HEK293 (cell line): ENCODE results near the gene CDC14B.

Experiments
- CTCF ChIA-PET: fragments of 350-600 bp; formaldehyde crosslinking; extraction: SDS; loops from one replicate; lab custom pipeline; 2021; ENCODE audit warnings: antibody characterized with exemption; lab: Yijun Ruan, JAX
- POLR2A ChIA-PET: fragments of 300-600 bp; formaldehyde crosslinking; extraction: SDS; loops from one replicate; lab custom pipeline; 2020; ENCODE audit warnings: antibody characterized with exemption, inconsistent platforms; lab: Yijun Ruan, JAX
- H3K27ac ChIP-seq: fragments of 200-500 bp; sonication (Bioruptor generic); 2 replicates; pipeline ENCODE4 v1.5.1; 2014; ENCODE audit warnings: low read depth, low read length, control low read depth, inconsistent platforms; ENCODE audit errors: extremely low read depth
- H3K36me3 ChIP-seq, 2 experiments: fragments of 200-500 bp in 1 of 2; sonication (Bioruptor generic) in 1 of 2; 1 replicate in 1 of 2; 2 replicates in 1 of 2; pipeline ENCODE4 v1.5.1; 2014 to 2017; ENCODE audit warnings: inconsistent platforms in 2 of 2, low read length in 2 of 2; ENCODE audit not compliant: control insufficient read depth in 2 of 2, insufficient read depth in 1 of 2
- H3K4me1 ChIP-seq: fragments of 200-500 bp; sonication (Bioruptor generic); 2 replicates; pipeline ENCODE4 v1.5.1; 2014; ENCODE audit warnings: mild to moderate bottlenecking, low read length, inconsistent platforms; ENCODE audit not compliant: control insufficient read depth, insufficient read depth
- H3K4me3 ChIP-seq: 2 replicates; pipeline ENCODE4 v1.5.1; 2011; ENCODE audit warnings: low read depth, mild to moderate bottlenecking, control low read depth, low read length, moderate library complexity
- H3K9me3 ChIP-seq: fragments of 200-500 bp; sonication (Bioruptor generic); 2 replicates; pipeline ENCODE4 v1.5.1; 2014; ENCODE audit warnings: low read depth, low read length, inconsistent platforms; ENCODE audit not compliant: control insufficient read depth, insufficient read depth
- FEZF1 ChIP-seq: fragments of 450-650 bp; formaldehyde crosslinking; IDR thresholded peaks from 2 replicates; pipeline ENCODE4 v1.5.1; 2016; ENCODE audit warnings: missing biosample characterization, missing genetic modification characterization
- ZEB2 ChIP-seq: fragments of 450-650 bp; formaldehyde crosslinking; IDR thresholded peaks from 2 replicates; pipeline ENCODE4 v1.5.1; 2016; ENCODE audit warnings: missing biosample characterization, missing genetic modification characterization
- ZFP69B ChIP-seq: fragments of 450-650 bp; formaldehyde crosslinking; IDR thresholded peaks from 2 replicates; pipeline ENCODE4 v1.5.1; 2016; ENCODE audit warnings: missing biosample characterization, missing genetic modification characterization
- ZNF121 ChIP-seq: fragments of 450-650 bp; formaldehyde crosslinking; IDR thresholded peaks from 2 replicates; pipeline ENCODE4 v1.5.1; 2016; ENCODE audit warnings: missing biosample characterization, missing genetic modification characterization
- ZNF19 ChIP-seq: fragments of 450-650 bp; formaldehyde crosslinking; IDR thresholded peaks from 2 replicates; pipeline ENCODE4; 2016; ENCODE audit warnings: missing biosample characterization, missing genetic modification characterization, low read depth
- ZNF2 ChIP-seq: fragments of 450-650 bp; formaldehyde crosslinking; IDR thresholded peaks from 2 replicates; pipeline ENCODE4 v1.5.1; 2016; ENCODE audit warnings: missing biosample characterization, missing genetic modification characterization
- ZNF239 ChIP-seq: fragments of 450-650 bp; formaldehyde crosslinking; IDR thresholded peaks from 2 replicates; pipeline ENCODE4 v1.5.1; 2016; ENCODE audit warnings: missing biosample characterization, missing genetic modification characterization
- ZNF266 ChIP-seq: fragments of 450-650 bp; formaldehyde crosslinking; IDR thresholded peaks from 2 replicates; pipeline ENCODE4 v1.5.1; 2016; ENCODE audit warnings: missing biosample characterization, missing genetic modification characterization, low read depth
- ZNF37A ChIP-seq: fragments of 450-650 bp; IDR thresholded peaks from 2 replicates; pipeline ENCODE4 v1.5.1; 2018; ENCODE audit warnings: missing biosample characterization, missing genetic modification characterization
- ZNF473 ChIP-seq: fragments of 450-650 bp; formaldehyde crosslinking; IDR thresholded peaks from 2 replicates; pipeline ENCODE4 v1.5.1; 2017; ENCODE audit warnings: missing biosample characterization, missing genetic modification characterization
- ZNF521 ChIP-seq: fragments of 450-650 bp; formaldehyde crosslinking; IDR thresholded peaks from 2 replicates; pipeline ENCODE4 v1.5.1; 2017; ENCODE audit warnings: missing biosample characterization, mild to moderate bottlenecking, missing genetic modification characterization
- ZNF610 ChIP-seq: fragments of 450-650 bp; formaldehyde crosslinking; IDR thresholded peaks from 2 replicates; pipeline ENCODE4 v1.5.1; 2016; ENCODE audit warnings: missing biosample characterization, missing genetic modification characterization, borderline replicate concordance
- ZNF621 ChIP-seq: fragments of 450-650 bp; formaldehyde crosslinking; IDR thresholded peaks from 2 replicates; pipeline ENCODE4 v1.5.1; 2017; ENCODE audit warnings: missing biosample characterization, missing genetic modification characterization
- ZNF658 ChIP-seq: fragments of 450-650 bp; formaldehyde crosslinking; IDR thresholded peaks from 2 replicates; pipeline ENCODE4; 2016; ENCODE audit warnings: missing biosample characterization, missing genetic modification characterization
- ZNF677 ChIP-seq: fragments of 450-650 bp; IDR thresholded peaks from 2 replicates; pipeline ENCODE4 v1.5.0; 2018; ENCODE audit warnings: missing biosample characterization, mild to moderate bottlenecking, missing genetic modification characterization, moderate library complexity
- ZNF76 ChIP-seq: fragments of 450-650 bp; formaldehyde crosslinking; IDR thresholded peaks from 2 replicates; pipeline ENCODE4; 2016; ENCODE audit warnings: low read depth, missing biosample characterization, missing genetic modification characterization, borderline replicate concordance
- ZSCAN30 ChIP-seq: fragments of 450-650 bp; IDR thresholded peaks from 2 replicates; pipeline ENCODE4 v1.5.1; 2018; ENCODE audit warnings: missing biosample characterization, mild to moderate bottlenecking, missing genetic modification characterization, moderate library complexity
- TF ChIP-seq, protein P1 (sequence below): fragments of 450-650 bp; IDR thresholded peaks from 2 replicates; pipeline ENCODE4 v1.5.1; 2018; ENCODE audit warnings: missing biosample characterization, missing genetic modification characterization
- TF ChIP-seq, protein P2 (sequence below): fragments of 450-650 bp; formaldehyde crosslinking; IDR thresholded peaks from 2 replicates; pipeline ENCODE4 v1.5.0; 2017; ENCODE audit warnings: missing biosample characterization, missing genetic modification characterization, borderline replicate concordance
- TF ChIP-seq, protein P3 (sequence below): fragments of 450-650 bp; formaldehyde crosslinking; IDR thresholded peaks from 2 replicates; pipeline ENCODE4 v1.5.1; 2016; ENCODE audit warnings: missing biosample characterization, missing genetic modification characterization
- TF ChIP-seq, protein P4 (sequence below): fragments of 450-650 bp; formaldehyde crosslinking; IDR thresholded peaks from 2 replicates; pipeline ENCODE4 v1.5.1; 2017; ENCODE audit warnings: missing biosample characterization, missing genetic modification characterization
- TF ChIP-seq, protein P5 (sequence below): fragments of 450-650 bp; formaldehyde crosslinking; IDR thresholded peaks from 2 replicates; pipeline ENCODE4 v1.5.1; 2016; ENCODE audit warnings: missing biosample characterization, missing genetic modification characterization
- TF ChIP-seq, protein P6 (sequence below): fragments of 450-650 bp; formaldehyde crosslinking; optimal IDR thresholded peaks from 2 replicates; pipeline ENCODE3; 2016; ENCODE audit warnings: missing biosample characterization, mild to moderate bottlenecking, missing genetic modification characterization

CDC14B gene

DNA sequence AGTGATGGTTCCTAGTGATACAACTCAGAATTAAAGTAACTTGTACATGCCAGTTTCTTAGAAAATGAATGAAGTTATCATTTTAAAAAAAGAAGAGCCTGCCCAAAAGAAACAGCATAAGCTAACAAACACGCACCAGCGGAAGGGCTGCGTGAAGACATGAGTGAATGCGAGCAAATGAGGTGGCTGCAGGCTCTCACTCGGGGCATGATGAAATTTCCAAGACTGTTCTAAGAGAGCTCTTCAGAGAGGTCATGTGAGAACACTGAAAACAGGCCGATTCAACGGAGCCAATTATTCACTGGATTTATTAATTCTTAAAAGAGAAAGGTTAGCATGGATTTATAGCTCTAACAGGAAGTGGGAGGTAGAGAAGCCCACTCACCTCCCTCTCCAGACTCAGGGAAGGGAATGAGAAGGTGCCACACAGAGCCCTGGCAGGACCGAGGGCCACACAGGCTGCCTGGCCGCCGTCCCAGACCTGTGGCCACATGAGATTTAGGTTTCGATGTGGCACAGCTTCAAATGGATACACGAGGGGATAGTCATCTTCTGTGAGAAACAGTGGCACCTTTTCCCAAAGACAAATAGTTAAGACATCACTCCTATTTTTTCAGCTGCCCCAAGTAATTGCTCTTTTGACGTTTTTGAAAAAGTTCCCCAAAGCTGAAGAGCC lies 114.2 kb downstream of the CDC14B start:
- Histone ChIP-seq H3K9me3 (no peaks in the 10 kb centered on the region), H3K27ac (no peak overlapping the region), H3K4me1 (no peaks in the 10 kb centered on the region), H3K4me3 (no peak overlapping the region), H3K36me3 (peaks cover 0 to 16% of the 10 kb centered on the region in 2 experiments; a peak in 1 of 3 replicates)
- POLR2A ChIA-PET: no interaction called here
- TF ChIP-seq FEZF1 (tag by site-specific recombination) (no peak), ZSCAN30 (tag by site-specific recombination) (no peak), ZNF37A (tag by site-specific recombination) (no peak), ZEB2 (tag by site-specific recombination) (no peak), ZNF2 (tag by site-specific recombination) (no peak), ZNF239 (tag by site-specific recombination) (no peak)
- TF ChIP-seq, protein P1, sequence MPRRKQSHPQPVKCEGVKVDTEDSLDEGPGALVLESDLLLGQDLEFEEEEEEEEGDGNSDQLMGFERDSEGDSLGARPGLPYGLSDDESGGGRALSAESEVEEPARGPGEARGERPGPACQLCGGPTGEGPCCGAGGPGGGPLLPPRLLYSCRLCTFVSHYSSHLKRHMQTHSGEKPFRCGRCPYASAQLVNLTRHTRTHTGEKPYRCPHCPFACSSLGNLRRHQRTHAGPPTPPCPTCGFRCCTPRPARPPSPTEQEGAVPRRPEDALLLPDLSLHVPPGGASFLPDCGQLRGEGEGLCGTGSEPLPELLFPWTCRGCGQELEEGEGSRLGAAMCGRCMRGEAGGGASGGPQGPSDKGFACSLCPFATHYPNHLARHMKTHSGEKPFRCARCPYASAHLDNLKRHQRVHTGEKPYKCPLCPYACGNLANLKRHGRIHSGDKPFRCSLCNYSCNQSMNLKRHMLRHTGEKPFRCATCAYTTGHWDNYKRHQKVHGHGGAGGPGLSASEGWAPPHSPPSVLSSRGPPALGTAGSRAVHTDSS (tag by site-specific recombination): no peak
- TF ChIP-seq, protein P2, sequence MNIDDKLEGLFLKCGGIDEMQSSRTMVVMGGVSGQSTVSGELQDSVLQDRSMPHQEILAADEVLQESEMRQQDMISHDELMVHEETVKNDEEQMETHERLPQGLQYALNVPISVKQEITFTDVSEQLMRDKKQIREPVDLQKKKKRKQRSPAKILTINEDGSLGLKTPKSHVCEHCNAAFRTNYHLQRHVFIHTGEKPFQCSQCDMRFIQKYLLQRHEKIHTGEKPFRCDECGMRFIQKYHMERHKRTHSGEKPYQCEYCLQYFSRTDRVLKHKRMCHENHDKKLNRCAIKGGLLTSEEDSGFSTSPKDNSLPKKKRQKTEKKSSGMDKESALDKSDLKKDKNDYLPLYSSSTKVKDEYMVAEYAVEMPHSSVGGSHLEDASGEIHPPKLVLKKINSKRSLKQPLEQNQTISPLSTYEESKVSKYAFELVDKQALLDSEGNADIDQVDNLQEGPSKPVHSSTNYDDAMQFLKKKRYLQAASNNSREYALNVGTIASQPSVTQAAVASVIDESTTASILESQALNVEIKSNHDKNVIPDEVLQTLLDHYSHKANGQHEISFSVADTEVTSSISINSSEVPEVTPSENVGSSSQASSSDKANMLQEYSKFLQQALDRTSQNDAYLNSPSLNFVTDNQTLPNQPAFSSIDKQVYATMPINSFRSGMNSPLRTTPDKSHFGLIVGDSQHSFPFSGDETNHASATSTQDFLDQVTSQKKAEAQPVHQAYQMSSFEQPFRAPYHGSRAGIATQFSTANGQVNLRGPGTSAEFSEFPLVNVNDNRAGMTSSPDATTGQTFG (tag by site-specific recombination): no peak
- TF ChIP-seq, protein P3, sequence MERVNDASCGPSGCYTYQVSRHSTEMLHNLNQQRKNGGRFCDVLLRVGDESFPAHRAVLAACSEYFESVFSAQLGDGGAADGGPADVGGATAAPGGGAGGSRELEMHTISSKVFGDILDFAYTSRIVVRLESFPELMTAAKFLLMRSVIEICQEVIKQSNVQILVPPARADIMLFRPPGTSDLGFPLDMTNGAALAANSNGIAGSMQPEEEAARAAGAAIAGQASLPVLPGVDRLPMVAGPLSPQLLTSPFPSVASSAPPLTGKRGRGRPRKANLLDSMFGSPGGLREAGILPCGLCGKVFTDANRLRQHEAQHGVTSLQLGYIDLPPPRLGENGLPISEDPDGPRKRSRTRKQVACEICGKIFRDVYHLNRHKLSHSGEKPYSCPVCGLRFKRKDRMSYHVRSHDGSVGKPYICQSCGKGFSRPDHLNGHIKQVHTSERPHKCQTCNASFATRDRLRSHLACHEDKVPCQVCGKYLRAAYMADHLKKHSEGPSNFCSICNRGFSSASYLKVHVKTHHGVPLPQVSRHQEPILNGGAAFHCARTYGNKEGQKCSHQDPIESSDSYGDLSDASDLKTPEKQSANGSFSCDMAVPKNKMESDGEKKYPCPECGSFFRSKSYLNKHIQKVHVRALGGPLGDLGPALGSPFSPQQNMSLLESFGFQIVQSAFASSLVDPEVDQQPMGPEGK (tag by site-specific recombination): no peak
- CTCF ChIA-PET: no interaction called here

DNA sequence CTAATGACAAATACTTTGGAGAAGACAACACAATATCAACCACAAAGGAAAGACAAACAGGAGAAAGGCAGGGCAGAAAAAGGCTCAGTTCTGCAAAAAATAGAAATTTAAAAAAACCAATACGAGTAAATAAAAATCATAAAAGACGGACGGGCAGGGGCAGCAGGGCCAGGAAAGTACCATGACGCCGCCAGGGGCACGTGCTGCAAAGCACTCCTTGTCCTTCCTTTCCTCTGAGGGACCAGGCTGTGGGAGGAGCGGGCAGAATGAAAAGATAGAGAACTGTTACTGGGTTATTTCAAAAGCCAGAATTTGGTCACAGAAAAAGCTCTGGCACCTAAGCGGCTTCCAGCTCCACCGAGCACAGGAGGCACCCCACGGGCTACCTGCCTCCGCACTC lies 115.7 kb downstream of the CDC14B start:
- ChIA-PET POLR2A (no interaction called here), CTCF (no interaction called here)
- Histone ChIP-seq H3K27ac (no peak overlapping the region), H3K36me3 (peaks cover 0 to 10% of the 10 kb centered on the region in 2 experiments; a peak in 1 of 3 replicates), H3K4me1 (no peaks in the 10 kb centered on the region), H3K4me3 (no peak overlapping the region), H3K9me3 (no peaks in the 10 kb centered on the region)
- TF ChIP-seq ZNF121 (tag by site-specific recombination) (no peak), ZNF19 (tag by site-specific recombination) (no peak), ZNF76 (tag by site-specific recombination) (no peak), ZFP69B (tag by site-specific recombination) (no peak), ZNF266 (no peak), ZNF677 (tag by site-specific recombination) (no peak), ZNF610 (tag by site-specific recombination) (no peak), ZSCAN30 (tag by site-specific recombination) (no peak), ZNF521 (no peak), ZNF473 (tag by site-specific recombination) (no peak), ZNF621 (tag by site-specific recombination) (no peak), ZNF658 (tag by site-specific recombination) (no peak)
- TF ChIP-seq, protein P4, sequence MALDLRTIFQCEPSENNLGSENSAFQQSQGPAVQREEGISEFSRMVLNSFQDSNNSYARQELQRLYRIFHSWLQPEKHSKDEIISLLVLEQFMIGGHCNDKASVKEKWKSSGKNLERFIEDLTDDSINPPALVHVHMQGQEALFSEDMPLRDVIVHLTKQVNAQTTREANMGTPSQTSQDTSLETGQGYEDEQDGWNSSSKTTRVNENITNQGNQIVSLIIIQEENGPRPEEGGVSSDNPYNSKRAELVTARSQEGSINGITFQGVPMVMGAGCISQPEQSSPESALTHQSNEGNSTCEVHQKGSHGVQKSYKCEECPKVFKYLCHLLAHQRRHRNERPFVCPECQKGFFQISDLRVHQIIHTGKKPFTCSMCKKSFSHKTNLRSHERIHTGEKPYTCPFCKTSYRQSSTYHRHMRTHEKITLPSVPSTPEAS: no peak
- TF ChIP-seq, protein P5, sequence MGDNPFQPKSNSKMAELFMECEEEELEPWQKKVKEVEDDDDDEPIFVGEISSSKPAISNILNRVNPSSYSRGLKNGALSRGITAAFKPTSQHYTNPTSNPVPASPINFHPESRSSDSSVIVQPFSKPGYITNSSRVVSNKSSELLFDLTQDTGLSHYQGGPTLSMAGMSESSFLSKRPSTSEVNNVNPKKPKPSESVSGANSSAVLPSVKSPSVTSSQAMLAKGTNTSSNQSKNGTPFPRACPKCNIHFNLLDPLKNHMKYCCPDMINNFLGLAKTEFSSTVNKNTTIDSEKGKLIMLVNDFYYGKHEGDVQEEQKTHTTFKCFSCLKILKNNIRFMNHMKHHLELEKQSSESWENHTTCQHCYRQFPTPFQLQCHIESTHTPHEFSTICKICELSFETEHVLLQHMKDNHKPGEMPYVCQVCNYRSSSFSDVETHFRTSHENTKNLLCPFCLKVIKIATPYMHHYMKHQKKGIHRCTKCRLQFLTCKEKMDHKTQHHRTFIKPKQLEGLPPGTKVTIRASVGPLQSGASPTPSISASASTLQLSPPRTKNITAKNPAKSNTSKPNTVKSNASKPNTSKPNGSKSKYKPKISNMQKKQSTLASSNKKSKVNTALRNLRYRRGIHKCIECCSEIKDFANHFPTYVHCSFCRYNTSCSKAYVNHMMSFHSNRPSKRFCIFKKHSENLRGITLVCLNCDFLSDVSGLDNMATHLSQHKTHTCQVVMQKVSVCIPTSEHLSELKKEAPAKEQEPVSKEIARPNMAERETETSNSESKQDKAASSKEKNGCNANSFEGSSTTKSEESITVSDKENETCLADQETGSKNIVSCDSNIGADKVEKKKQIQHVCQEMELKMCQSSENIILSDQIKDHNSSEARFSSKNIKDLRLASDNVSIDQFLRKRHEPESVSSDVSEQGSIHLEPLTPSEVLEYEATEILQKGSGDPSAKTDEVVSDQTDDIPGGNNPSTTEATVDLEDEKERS: no peak
- TF ChIP-seq, protein P6, sequence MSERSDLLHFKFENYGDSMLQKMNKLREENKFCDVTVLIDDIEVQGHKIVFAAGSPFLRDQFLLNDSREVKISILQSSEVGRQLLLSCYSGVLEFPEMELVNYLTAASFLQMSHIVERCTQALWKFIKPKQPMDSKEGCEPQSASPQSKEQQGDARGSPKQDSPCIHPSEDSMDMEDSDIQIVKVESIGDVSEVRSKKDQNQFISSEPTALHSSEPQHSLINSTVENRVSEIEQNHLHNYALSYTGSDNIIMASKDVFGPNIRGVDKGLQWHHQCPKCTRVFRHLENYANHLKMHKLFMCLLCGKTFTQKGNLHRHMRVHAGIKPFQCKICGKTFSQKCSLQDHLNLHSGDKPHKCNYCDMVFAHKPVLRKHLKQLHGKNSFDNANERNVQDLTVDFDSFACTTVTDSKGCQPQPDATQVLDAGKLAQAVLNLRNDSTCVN: no peak
